OCI-LY3 (cell line): ENCODE measurements around the gene SMURF1.

ENCODE experiments used
- EZH2phosphoT487 ChIP-seq: fragments of 200-600 bp; shearing (Covaris generic); IDR thresholded peaks from 2 replicates; pipeline ENCODE4 v1.6.1; 2018; ENCODE audit warnings: antibody characterized with exemption, mixed run types, low read depth
- TF ChIP-seq, protein P1 (sequence below): fragments of 200-600, 300-600 bp; sonication (generic); IDR thresholded peaks from 2 replicates; pipeline ENCODE4 v1.5.1; 2014; ENCODE audit warnings: antibody characterized with exemption, low read length, low read depth

GRCh38 chr7:98994046-98994944 is 149.6 kb downstream of the SMURF1 start:
- TF ChIP-seq, protein P1, sequence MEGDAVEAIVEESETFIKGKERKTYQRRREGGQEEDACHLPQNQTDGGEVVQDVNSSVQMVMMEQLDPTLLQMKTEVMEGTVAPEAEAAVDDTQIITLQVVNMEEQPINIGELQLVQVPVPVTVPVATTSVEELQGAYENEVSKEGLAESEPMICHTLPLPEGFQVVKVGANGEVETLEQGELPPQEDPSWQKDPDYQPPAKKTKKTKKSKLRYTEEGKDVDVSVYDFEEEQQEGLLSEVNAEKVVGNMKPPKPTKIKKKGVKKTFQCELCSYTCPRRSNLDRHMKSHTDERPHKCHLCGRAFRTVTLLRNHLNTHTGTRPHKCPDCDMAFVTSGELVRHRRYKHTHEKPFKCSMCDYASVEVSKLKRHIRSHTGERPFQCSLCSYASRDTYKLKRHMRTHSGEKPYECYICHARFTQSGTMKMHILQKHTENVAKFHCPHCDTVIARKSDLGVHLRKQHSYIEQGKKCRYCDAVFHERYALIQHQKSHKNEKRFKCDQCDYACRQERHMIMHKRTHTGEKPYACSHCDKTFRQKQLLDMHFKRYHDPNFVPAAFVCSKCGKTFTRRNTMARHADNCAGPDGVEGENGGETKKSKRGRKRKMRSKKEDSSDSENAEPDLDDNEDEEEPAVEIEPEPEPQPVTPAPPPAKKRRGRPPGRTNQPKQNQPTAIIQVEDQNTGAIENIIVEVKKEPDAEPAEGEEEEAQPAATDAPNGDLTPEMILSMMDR: no peak
- no peak for TF ChIP-seq EZH2phosphoT487
